HG03159 (cell line): ENCODE measurements around the gene LRRC8D.
A peak's percentile ranks its signal among the peaks of the same experiment; 100 is the strongest.
"Not testable (repeated sequence)": the region's sequence is repeated elsewhere in the genome, so short reads cannot be mapped to it uniquely, and the experiment has no call there.

Experiments used
- ATAC-seq: cut with Tn5 transposase; IDR thresholded peaks from one replicate; pipeline ENCODE4 v1.9.1; 2021; ENCODE audit warnings: mild to moderate bottlenecking, moderate library complexity; ENCODE audit not compliant: unreplicated experiment

Gene LRRC8D

GRCh38 chr1:89820422-89821321, at the start of gene LRRC8D:
Gene LRRC8D (plus strand): TSS chr1:89821032. CDS start chr1:89933069, 112,037 bp downstream.
- ATAC-seq, result peak; percentile 73

GRCh38 chr1:89771991-89772560, 48.8 kb upstream of the LRRC8D start:
- no peak for ATAC-seq

GRCh38 chr1:89776104-89776503, 44.7 kb upstream of the LRRC8D start:
- ATAC-seq, result not testable (repeated sequence)

GRCh38 chr1:89777271-89777670, 43.6 kb upstream of the LRRC8D start:
- not testable (repeated sequence) for ATAC-seq

GRCh38 chr1:89779151-89779940, 41.5 kb upstream of the LRRC8D start:
- no peak for ATAC-seq

GRCh38 chr1:89780721-89781120, 40.1 kb upstream of the LRRC8D start:
- no peak for ATAC-seq

GRCh38 chr1:89781494-89782126, 39.2 kb upstream of the LRRC8D start:
- peak; percentile 88 for ATAC-seq

- no peak for ATAC-seq
Measured at GRCh38 chr1:89786628-89787214, 34.1 kb upstream of the LRRC8D start.

- ATAC-seq, result no peak
Measured at GRCh38 chr1:89790592-89790991, 30.2 kb upstream of the LRRC8D start.

- no peak for ATAC-seq
Measured at GRCh38 chr1:89791064-89791726, 29.6 kb upstream of the LRRC8D start.

GRCh38 chr1:89794406-89794805, 26.4 kb upstream of the LRRC8D start:
- ATAC-seq, result no peak

- not testable (repeated sequence) for ATAC-seq
Measured at GRCh38 chr1:89795571-89795970, 25.3 kb upstream of the LRRC8D start.

GRCh38 chr1:89797876-89798275, 23.0 kb upstream of the LRRC8D start:
- not testable (repeated sequence) for ATAC-seq

- no peak for ATAC-seq
Measured at GRCh38 chr1:89799495-89799894, 21.3 kb upstream of the LRRC8D start.

- ATAC-seq, result no peak
Measured at GRCh38 chr1:89800022-89800655, 20.7 kb upstream of the LRRC8D start.

GRCh38 chr1:89800718-89801117, 20.1 kb upstream of the LRRC8D start:
- no peak for ATAC-seq

GRCh38 chr1:89802051-89802450, 18.8 kb upstream of the LRRC8D start:
- ATAC-seq, result no peak

- no peak for ATAC-seq
Measured at GRCh38 chr1:89802841-89803240, 18.0 kb upstream of the LRRC8D start.

- ATAC-seq, result peak; percentile 82
Measured at GRCh38 chr1:89804642-89805237, 16.1 kb upstream of the LRRC8D start.
